A549 (cell line): Measurements from ENCODE around the gene PEPD. TPM values are rescaled to one million over a fixed set of nuclear protein-coding genes. Genes with fewer than 3 reads are reported as not detected.

Experiments
- ATAC-seq, 2 experiments: fragments of 200-7000 bp in 1 of 2; fragments of >200 bp in 1 of 2; cut with Nextera tagmentation in 1 of 2; cut with Tn5 transposase in 1 of 2; 3 replicates each; pipeline versions ENCODE4 v1.8.0 to v1.9.1; 2018 to 2020; ENCODE audit warnings: mild to moderate bottlenecking in 1 of 2, moderate library complexity in 1 of 2
- CTCF ChIA-PET: fragments of 300-600 bp; sonication (Branson Sonifier 250); formaldehyde crosslinking; extraction: SDS; loops from one replicate; lab custom pipeline; 2021; ENCODE audit warnings: antibody characterized with exemption, inconsistent platforms; lab: Yijun Ruan, JAX
- POLR2A ChIA-PET: fragments of 350-600 bp; formaldehyde crosslinking; extraction: SDS; loops from one replicate; lab custom pipeline; 2021; ENCODE audit warnings: antibody characterized with exemption, inconsistent platforms; lab: Yijun Ruan, JAX
- DNase-seq, 2 experiments: peaks; one replicate each; pipeline versions ENCODE4 v3.0.0 to v3.0.0-alpha.2; 2011 to 2016; ENCODE audit warnings: low read depth in 1 of 2, low spot score in 1 of 2
- FAIRE-seq: peaks from 2 replicates; lab custom pipeline; 2011; peaks lifted over from hg19 to GRCh38; lab: Jason Lieb, UNC
- H3K27ac ChIP-seq, 2 experiments: fragments of >200 bp; sonication (Bioruptor Twin); formaldehyde crosslinking; 3 replicates each; pipeline ENCODE4 v1.5.1; 2016 to 2017
- H3K4me1 ChIP-seq: fragments of >200 bp; sonication (Bioruptor Twin); formaldehyde crosslinking; 3 replicates; pipeline ENCODE4 v1.6.1; 2016
- H3K4me2 ChIP-seq: fragments of >200 bp; sonication (Bioruptor Twin); formaldehyde crosslinking; 3 replicates; pipeline ENCODE4 v1.6.1; 2016
- H3K4me3 ChIP-seq: fragments of >200 bp; sonication (Bioruptor Twin); formaldehyde crosslinking; 3 replicates; pipeline ENCODE4 v1.5.1; 2016
- H3K9me3 ChIP-seq: fragments of >200 bp; sonication (Bioruptor Twin); formaldehyde crosslinking; 3 replicates; pipeline ENCODE4 v1.6.1; 2016
- ATOH8 ChIP-seq: fragments of 250-450 bp; sonication (Bioruptor Pico); IDR thresholded peaks from 2 replicates; pipeline ENCODE4 v1.5.0; 2020; ENCODE audit warnings: low read depth, mild to moderate bottlenecking, moderate library complexity
- CBX2 ChIP-seq: fragments of 200-600 bp; sonication (generic); IDR thresholded peaks from 2 replicates; pipeline ENCODE4 v1.6.1; 2016; ENCODE audit warnings: low read depth, mild to moderate bottlenecking, borderline replicate concordance
- CBX8 ChIP-seq: fragments of 200-600 bp; sonication (generic); IDR thresholded peaks from 2 replicates; pipeline ENCODE4 v1.6.1; 2016
- CHD4 ChIP-seq: fragments of 200-600 bp; sonication (generic); IDR thresholded peaks from 2 replicates; pipeline ENCODE4 v1.6.1; 2016; ENCODE audit warnings: antibody characterized with exemption, mild to moderate bottlenecking, borderline replicate concordance
- CTCF ChIP-seq: fragments of >200 bp; sonication (Bioruptor Twin); formaldehyde crosslinking; IDR thresholded peaks from 3 replicates; pipeline ENCODE4 v1.5.1; 2016
- EHF ChIP-seq: fragments of 250-450 bp; sonication (Bioruptor Pico); IDR thresholded peaks from 2 replicates; pipeline ENCODE4 v1.5.0; 2020; ENCODE audit warnings: mild to moderate bottlenecking
- EHMT2 ChIP-seq: fragments of 200-600 bp; sonication (generic); IDR thresholded peaks from 2 replicates; pipeline ENCODE4 v1.6.1; 2016; ENCODE audit warnings: antibody characterized with exemption, low read depth, mild to moderate bottlenecking, moderate library complexity
- HOXA7 ChIP-seq: fragments of 250-450 bp; sonication (Bioruptor Pico); IDR thresholded peaks from 2 replicates; pipeline ENCODE4 v1.5.0; 2020; ENCODE audit warnings: mild to moderate bottlenecking, moderate library complexity
- JUN ChIP-seq, 2 experiments: fragments of >200 bp; sonication (Bioruptor Twin); formaldehyde crosslinking; IDR thresholded peaks; 2 replicates in 1 of 2; 3 replicates in 1 of 2; pipeline ENCODE4 v1.6.1; 2016 to 2017
- KDM5A ChIP-seq: fragments of 200-600 bp; sonication (generic); IDR thresholded peaks from 2 replicates; pipeline ENCODE4 v1.6.1; 2016; ENCODE audit warnings: antibody characterized with exemption, mild to moderate bottlenecking
- NPAS2 ChIP-seq: fragments of 250-450 bp; sonication (Bioruptor Pico); IDR thresholded peaks from 2 replicates; pipeline ENCODE4 v1.8.0; 2022; ENCODE audit warnings: mild to moderate bottlenecking, moderate library complexity, borderline replicate concordance
- NR3C1 ChIP-seq: fragments of >200 bp; sonication (Bioruptor Twin); formaldehyde crosslinking; IDR thresholded peaks from 3 replicates; pipeline ENCODE4 v1.6.1; 2017
- PBX3 ChIP-seq: IDR thresholded peaks from 2 replicates; pipeline ENCODE4 v1.6.1; 2012
- PHF8 ChIP-seq: fragments of 200-600 bp; sonication (generic); IDR thresholded peaks from 2 replicates; pipeline ENCODE4 v1.6.1; 2016; ENCODE audit warnings: low read depth, mild to moderate bottlenecking, antibody characterized with exemption, moderate library complexity, borderline replicate concordance
- POLR2A ChIP-seq: IDR thresholded peaks from 2 replicates; pipeline ENCODE4 v1.6.1; 2012; ENCODE audit warnings: mild to moderate bottlenecking, low read length
- RARB ChIP-seq: fragments of 250-450 bp; sonication (Bioruptor Pico); IDR thresholded peaks from 2 replicates; pipeline ENCODE4 v1.8.0; 2021; ENCODE audit warnings: mild to moderate bottlenecking, moderate library complexity
- SMC3 ChIP-seq: fragments of >200 bp; sonication (Bioruptor Twin); formaldehyde crosslinking; IDR thresholded peaks from 3 replicates; pipeline ENCODE4 v1.6.1; 2018; ENCODE audit warnings: inconsistent platforms
- ZNF302 ChIP-seq: fragments of 250-450 bp; sonication (Bioruptor Pico); IDR thresholded peaks from 2 replicates; pipeline ENCODE4 v1.9.0; 2021; ENCODE audit warnings: inconsistent platforms, mild to moderate bottlenecking, moderate library complexity
- ZSCAN20 ChIP-seq: fragments of 250-450 bp; sonication (Bioruptor Pico); IDR thresholded peaks from 2 replicates; pipeline ENCODE4 v1.8.0; 2022; ENCODE audit warnings: mild to moderate bottlenecking, moderate library complexity
- whole genome bisulfite sequencing: methylation state at CpG from one replicate; pipeline ENCODE4 v1.1.6; 2017; ENCODE audit errors: missing lambda C conversion rate; 5-methylcytosine and 5-hydroxymethylcytosine counted together
- polyA plus RNA-seq, 4 experiments: library from polyadenylated mRNA; depleted of rRNA in 3 of 4; stranded (reverse); fragments of >200 nt; fragmentation: RNase III in 1 of 4; extraction: RNeasy Plus Mini Kit Qiagen cat#74134 plus additional on column Dnase treatment in 1 of 4; gene quantifications; 2 replicates in 3 of 4; 3 replicates in 1 of 4; pipeline ENCODE4 v1.2.3, GENCODE V29; 2011 to 2017
- TF ChIP-seq, protein P1 (sequence below): fragments of >200 bp; sonication (Bioruptor Twin); formaldehyde crosslinking; IDR thresholded peaks from 3 replicates; pipeline ENCODE4 v1.6.1; 2016

PEPD gene
- polyA plus RNA-seq, 2 of the 4 experiments (the other 2 are of a cell fraction), result 85.5 to 100 TPM

GRCh38 chr19:33469171-33470039 is 52.2 kb downstream of the PEPD start:
- no peak for DNase-seq
- peak in 1 of 2 experiments; percentile 12; a peak in 1 of 6 replicates for ATAC-seq
- no peak overlapping the region for H3K4me2 ChIP-seq
- TF ChIP-seq PBX3 (no peak), EHMT2 (no peak), PHF8 (no peak), CTCF (no peak)
- 86% methylated on average over 20 of the region's 20 CpGs for WGBS
- no peak overlapping the region for H3K4me3 ChIP-seq
- CTCF ChIA-PET, result interaction anchor here (1.3 kb wide), 1 partner anchor 39 kb away, joined by 5 read pairs; no protein-coding TSS in a partner anchor
- POLR2A ChIA-PET, result no interaction called here
- no peaks in the 10 kb centered on the region for H3K9me3 ChIP-seq
- H3K4me1 ChIP-seq, result 0 out of 3 replicates have a peak, but pooled peaks cover 6% of the 10 kb centered on the region
- FAIRE-seq, result no peak
- H3K27ac ChIP-seq, result no peak overlapping the region

DNA sequence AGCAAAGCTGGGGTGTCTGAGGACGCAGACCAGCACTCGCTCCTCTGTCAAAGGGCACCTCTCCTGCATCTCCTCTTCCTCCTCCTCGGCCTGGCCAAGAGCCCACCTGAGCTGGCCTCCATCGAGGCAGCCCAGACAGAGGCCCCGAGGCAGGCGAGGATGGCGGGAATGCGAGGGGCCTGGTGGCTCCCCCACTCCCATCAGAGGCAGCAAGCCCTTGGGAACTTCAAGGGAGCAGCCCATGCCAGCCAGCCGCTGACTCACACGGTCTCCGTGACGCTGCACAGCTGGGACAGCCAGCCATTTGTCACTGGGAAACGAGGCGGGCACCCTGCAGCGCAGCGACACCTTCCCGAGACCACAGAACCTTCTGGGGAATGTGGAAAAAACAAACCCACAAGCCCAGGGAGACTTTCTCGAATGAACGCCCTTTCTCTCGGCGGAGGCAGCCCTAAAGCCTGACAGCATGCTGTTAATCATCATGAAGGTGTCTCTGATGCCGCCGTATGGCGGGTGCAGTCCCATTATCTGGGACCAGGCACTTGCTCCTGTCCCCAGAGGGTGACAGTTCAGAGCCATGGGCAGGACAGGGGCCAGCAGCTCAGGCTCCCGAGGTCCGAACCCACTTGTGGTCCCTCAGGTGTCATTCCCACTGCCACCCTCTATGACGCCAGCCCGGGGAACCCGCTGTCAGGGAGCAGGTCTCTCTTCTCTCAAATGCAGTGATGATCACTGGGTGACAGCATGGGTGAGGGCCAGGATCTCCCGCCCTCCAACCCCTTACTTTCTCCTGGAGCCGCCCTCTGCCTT is 53.0 kb downstream of the PEPD start:
- DNase-seq, result no peak
- Histone ChIP-seq H3K4me1 (0 out of 3 replicates have a peak, but pooled peaks cover 6% of the 10 kb centered on the region), H3K4me2 (no peak overlapping the region), H3K27ac (no peak overlapping the region), H3K9me3 (no peaks in the 10 kb centered on the region), H3K4me3 (no peak overlapping the region)
- ChIA-PET CTCF (interaction anchor here (0.8 to 1.6 kb wide), 6 partner anchors 9 to 309 kb away, joined by 3 to 5 read pairs (median 4); no protein-coding TSS in a partner anchor), POLR2A (no interaction called here)
- no peak for FAIRE-seq
- TF ChIP-seq CTCF (no peak), POLR2A (no peak), ZSCAN20 (CRISPR knock-in tag) (no peak), NR3C1 (no peak), SMC3 (no peak), CBX8 (no peak), CHD4 (no peak), RARB (CRISPR knock-in tag) (no peak), ATOH8 (no peak), CBX2 (no peak), ZNF302 (CRISPR knock-in tag) (no peak), HOXA7 (CRISPR knock-in tag) (no peak), EHF (no peak), NPAS2 (CRISPR knock-in tag) (no peak), KDM5A (no peak), EHMT2 (no peak), JUN (IDR thresholded peaks at IDR 0.05) (no peak)
- TF ChIP-seq, protein P1, sequence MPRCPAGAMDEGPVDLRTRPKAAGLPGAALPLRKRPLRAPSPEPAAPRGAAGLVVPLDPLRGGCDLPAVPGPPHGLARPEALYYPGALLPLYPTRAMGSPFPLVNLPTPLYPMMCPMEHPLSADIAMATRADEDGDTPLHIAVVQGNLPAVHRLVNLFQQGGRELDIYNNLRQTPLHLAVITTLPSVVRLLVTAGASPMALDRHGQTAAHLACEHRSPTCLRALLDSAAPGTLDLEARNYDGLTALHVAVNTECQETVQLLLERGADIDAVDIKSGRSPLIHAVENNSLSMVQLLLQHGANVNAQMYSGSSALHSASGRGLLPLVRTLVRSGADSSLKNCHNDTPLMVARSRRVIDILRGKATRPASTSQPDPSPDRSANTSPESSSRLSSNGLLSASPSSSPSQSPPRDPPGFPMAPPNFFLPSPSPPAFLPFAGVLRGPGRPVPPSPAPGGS, result no peak
- no peak; a peak in 1 of 6 replicates for ATAC-seq
- 87% methylated on average over 31 of the region's 31 CpGs for WGBS
